ENCODE data around the gene ADAM33. TPM values are rescaled to one million over a fixed set of nuclear protein-coding genes. Genes with fewer than 3 reads are reported as not detected.

The ADAM33 gene
- total RNA-seq, 1 donor from 2014 or later = 52.6 TPM

DNA sequence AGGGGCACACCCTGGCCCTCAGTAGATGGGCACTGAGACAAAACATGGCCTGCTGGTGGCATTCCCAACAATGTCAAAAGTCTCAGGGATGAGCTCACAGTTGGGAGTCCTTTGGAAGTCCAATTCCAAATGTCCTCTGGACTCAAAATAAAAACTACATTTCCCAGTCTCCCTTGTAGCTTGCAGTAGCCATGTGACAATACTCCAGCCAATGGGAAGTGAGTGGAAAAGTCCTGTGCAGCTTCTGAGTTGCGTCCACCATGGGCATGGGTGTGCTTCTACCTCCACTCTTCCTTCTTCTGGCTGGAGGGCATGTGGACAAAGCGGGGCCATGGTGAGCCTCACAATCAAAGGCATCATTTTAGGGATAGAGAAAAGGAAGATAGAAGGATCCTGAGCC is 5.8 kb upstream of the ADAM33 start:
- DNase-seq = peak; percentile 76

- DNase-seq = peak; percentile 97
These were observed 5.1 kb upstream of the ADAM33 start for GRCh38 chr20:3686867-3687321.

DNA sequence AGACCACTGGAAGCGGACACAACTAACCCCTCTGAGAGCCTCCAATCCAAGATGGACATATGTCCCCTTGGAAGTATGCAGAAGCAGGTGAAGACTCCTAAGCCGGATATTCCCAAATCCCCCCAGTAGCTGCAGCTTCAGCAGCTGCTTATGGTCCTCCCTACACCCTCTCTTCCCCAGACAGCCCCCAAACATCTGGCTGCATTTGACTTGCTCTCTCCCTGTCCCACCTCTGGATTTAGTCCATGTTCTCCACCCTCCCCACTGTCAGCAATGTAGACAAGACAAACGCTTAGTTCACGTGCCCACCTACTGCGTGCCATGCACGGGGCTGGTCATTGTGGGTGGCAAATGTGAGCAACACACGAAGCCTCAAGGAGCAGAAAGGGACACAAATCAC is 4.6 kb upstream of the ADAM33 start:
- peak; percentile 69 for DNase-seq

- DNase-seq = no peak
These were observed 3.5 kb upstream of the ADAM33 start for GRCh38 chr20:3685341-3685740.

GRCh38 chr20:3681352-3681930 is 369 bp downstream of the ADAM33 start:
- DNase-seq = no peak

DNA sequence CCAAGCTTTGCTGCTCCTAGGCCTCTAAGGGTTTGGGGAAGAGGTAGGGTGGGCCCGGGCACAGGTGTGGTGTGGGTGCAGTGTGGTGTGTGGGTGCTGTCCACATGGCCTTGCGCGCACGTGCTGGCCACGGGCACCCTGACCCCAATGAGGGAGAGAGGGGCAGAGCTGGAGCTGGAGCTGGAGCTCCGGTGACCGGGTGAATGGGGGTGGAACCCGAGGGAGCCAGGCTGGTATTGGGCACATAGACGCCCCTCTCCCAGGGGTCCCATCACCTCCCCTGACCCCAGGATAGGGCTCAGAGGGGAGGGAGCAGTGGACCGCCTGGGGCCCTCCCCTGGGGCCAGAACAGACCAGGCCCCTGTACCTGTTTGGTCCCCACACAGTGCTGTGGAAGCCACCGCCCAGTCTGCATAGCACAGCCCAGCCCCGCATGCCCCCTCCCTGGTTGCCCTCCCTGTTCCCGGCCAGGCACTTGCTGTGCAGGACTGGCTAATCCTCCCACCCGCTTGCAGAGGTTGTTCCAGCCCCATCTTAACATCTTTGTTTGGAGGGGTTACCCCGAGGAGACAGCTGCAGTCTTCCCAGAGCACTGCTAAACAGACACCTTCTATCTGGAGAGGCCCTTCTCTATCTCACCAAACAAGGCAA is 984 bp downstream of the ADAM33 start:
- peak; percentile 47 for DNase-seq

GRCh38 chr20:3679749-3680700 is 1.8 kb downstream of the ADAM33 start:
- peak; percentile 60 for DNase-seq

DNA sequence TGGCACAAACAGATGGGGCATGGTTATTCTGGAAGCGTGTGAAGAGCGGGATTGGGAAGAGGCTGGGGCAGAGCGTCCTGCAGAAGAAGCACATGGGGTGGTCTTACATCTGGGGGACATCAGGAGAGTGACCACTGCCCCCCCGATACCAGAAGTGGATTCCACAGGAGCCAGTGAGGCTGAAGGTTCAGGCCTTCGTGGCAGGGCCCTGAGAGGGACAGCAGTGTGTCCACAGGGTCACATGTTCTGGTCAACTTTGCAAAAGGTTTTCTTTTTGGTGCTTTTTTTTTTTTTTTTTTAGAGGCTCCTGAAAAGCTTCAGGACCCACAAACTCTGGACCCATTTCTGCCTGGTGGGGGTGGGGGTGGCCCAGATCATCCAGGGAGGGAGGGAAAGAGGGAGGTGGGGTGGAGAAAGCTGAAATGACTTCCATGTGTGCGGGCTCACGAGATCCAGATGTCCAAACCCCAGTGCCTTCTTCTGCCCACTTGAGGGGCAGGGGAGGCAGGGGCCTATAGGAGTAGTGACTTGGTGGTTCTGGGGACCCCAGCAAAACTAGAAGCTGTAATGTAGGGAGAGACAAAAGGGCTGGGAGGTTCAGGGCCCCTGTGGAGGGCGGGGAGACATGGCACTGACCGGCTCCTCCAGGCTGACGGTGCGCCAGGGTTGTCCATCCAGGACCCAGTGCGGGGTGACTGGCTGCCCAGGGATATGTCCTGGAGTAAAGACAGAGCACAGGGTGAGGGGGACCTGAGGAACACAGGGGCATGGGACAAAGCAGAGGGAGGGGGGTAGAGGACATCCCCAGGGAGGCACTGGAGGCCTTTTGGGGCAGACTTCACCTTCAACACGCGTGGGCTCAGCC is 2.7 kb downstream of the ADAM33 start:
- no peak for DNase-seq

DNA sequence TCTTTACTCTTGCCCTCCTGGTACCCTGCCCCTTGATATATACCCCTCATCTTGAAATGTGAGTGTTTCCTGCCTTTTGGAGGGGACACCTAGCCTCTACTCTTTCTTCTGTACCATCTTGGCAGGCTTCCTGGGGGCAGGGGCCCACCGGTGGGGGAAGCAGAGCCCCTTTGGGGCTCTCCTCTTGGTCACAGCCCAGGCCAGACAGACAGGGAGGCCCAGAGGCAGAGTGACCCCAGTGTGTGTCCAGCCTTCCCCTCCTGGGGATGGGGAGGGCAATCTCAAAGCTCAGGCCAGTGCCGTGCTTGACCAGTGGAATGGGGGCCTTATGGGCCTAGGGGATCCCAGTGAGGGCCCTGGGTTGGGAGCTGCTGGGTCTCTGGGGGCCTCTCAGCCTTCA is 3.6 kb downstream of the ADAM33 start:
- no peak for DNase-seq

DNA sequence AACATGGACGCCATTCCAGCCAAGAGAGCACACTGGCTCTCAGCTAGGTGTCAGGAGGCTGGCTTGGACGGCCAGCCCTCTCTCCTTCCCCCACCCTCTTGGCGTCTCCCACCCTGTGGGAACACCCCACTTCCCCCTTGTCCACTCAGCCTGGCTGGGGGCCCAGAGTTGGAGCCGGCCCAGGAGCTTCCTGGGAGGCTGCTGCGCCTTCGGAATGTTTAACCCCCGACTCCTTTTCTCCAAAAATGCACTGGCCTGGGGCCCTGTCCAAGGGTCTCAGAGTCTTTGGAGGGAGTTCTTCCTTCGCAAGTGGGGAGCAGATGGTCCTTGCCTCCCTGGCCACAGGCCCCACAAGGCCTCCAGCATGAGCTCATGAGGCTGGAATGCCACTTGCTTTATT is 4.1 kb downstream of the ADAM33 start:
- peak; percentile 83 for DNase-seq

- DNase-seq = no peak
These were observed 6.6 kb downstream of the ADAM33 start for GRCh38 chr20:3674995-3675900.

- no peak for DNase-seq
These were observed 7.4 kb downstream of the ADAM33 start for GRCh38 chr20:3674447-3674846.

GRCh38 chr20:3673221-3674070 is 8.4 kb downstream of the ADAM33 start:
- no peak for DNase-seq

DNA sequence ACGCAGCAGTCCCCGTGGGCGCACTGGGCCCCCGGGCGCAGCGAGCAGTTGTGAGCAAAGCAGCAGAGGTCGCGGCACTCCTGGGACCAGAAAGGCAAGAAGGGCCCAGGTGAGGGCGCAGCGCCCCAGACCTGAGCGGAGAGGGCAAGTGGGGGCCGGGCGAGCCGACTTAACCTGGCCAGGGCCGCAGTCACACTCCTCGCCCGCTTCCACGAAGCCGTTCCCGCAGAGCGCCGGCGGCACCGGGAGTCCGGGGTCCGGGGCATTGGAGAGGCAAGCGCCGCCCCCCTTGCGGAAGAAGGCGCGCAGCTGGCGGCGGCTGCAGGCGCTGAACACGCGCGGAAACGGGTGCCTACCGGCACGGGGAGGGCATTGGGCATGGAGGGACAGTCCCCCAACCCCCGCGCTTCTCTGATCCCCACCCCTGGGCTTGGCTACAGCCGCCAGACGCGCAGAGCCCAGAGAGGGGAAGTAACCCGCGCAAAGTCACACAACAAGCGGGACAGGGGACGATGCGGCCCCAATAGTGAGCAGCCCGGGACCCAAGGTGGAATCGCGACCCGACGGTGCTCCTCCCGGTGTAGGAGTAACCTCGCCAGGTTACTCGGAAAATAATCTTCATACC is 9.2 kb downstream of the ADAM33 start:
- no peak for DNase-seq

- no peak for DNase-seq
These were observed 9.7 kb downstream of the ADAM33 start for GRCh38 chr20:3671986-3672546.

GRCh38 chr20:3670945-3671344 is 10.9 kb downstream of the ADAM33 start:
- no peak for DNase-seq

DNA sequence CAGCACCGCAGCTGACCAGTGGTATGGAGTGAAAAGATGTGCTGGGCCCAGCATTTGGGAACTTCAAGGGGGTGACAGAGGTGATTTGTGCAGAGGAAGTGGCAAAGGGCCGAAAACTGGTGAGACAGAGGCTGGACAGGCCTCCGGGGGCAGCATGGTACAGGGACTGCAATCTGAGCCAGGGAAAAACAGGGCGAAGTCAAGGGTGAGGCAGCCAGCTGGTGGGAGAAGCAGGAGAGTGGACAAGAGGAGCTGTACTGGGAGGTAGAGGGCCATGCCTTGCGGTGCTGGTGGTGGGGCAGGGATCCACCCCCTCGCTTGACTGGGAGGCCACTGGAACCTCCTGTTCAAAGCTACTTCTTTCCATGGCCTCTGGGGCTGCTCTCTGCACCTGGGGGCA is 11.3 kb downstream of the ADAM33 start:
- DNase-seq = no peak

DNA sequence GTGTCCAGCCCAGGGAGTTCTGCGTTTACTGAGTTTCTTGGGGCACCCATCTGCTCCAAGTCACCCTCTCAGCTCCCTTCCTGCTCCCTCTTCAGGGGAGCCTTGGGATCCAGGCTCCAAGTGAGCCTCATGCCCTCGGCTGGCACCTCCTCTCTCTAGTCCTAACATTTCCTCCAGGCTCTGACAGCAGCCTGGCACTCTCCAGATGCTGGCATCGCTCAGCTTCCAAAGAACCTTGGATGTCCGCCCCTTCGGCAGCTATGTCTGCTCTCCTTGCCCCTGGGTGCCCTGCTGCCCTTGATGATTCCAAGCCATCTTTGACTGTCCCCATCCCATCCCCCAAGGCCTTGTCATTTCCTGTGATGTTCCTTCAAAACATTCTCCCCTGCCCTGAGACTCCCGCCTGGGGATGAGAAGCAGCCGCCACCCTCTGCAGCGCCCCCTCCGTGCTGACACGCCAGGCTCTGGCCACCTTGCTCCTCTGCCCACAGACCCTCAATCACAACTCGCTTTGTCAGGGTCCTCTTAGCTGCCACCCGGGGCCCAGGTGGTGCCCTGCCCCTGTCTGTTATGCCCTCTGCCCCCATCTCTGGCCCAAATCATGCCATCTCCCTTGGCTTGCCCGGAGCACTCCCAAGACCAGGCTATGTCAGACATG is 12.0 kb downstream of the ADAM33 start:
- DNase-seq = no peak
